ENCODE measurements around the gene OTOF.

OTOF gene

DNA sequence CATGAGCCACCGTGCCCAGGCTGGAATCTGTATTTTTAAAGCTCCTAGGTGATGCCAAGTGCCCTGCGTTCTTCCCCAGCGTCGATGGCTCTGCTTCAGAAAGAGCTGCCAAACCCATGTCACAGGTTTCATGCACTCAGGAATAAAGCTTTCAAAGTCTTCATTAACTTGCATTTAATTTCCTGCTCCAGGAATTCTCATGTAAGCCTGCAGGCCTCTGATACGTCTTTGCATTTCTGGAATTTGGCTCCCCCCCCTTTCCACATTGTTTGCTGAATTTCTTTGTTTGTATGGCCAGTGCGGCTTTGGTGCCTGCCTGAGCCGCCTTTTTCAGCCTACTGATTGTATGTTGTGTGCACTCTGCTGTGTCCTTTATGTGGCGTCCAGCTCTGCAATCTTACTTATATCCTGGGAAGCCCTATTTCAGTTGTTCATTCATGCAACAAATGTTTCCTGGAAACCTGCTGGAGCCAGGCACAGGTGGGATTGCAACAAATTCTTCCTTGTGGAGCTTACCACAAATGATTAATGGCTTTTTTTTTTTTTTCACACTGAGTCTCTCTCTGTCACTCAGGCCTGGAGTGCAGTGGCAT is 17.9 kb upstream of the OTOF start:
- DNase-seq, result no peak

GRCh38 chr2:26494891-26495290 is 17.0 kb upstream of the OTOF start:
- DNase-seq, result no peak

- DNase-seq, result no peak
These were observed 16.3 kb upstream of the OTOF start for GRCh38 chr2:26494199-26494598.

GRCh38 chr2:26493566-26493965 is 15.6 kb upstream of the OTOF start:
- DNase-seq, result no peak

- DNase-seq, result no peak
These were observed 15.0 kb upstream of the OTOF start for GRCh38 chr2:26492749-26493515.

- DNase-seq, result no peak
These were observed 13.7 kb upstream of the OTOF start for GRCh38 chr2:26491563-26492167.

DNA sequence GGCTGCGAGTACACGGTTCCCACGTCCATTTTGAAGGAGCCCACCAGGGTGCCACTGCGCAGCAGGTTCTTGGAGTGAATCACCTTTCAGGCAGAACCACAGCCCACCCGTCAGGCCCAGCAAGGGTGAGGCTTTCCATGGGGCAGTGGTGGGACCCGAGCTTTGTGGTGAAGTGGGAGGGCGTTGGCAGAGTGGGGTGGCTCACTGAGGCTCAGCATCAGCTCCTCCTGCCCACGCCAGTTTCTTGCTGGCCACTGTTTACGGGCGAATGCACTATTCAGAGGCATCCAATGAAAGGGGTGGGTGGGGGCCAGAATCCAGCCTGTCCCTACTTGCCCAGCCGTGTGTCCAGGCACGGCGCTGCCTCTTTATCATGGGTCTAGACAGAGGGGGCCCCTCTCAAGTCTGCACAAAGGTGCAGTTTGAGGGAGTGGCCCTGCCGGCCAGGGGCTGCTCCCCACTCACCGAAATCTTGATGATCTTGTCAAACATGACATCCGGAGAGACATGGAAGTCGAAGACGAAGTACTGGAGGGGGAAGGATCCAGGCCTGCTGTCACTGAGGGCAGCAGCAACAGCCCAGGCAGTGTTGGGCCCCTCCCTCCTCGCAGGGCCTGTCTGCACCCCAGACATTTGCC is 11.4 kb upstream of the OTOF start:
- DNase-seq, result no peak

DNA sequence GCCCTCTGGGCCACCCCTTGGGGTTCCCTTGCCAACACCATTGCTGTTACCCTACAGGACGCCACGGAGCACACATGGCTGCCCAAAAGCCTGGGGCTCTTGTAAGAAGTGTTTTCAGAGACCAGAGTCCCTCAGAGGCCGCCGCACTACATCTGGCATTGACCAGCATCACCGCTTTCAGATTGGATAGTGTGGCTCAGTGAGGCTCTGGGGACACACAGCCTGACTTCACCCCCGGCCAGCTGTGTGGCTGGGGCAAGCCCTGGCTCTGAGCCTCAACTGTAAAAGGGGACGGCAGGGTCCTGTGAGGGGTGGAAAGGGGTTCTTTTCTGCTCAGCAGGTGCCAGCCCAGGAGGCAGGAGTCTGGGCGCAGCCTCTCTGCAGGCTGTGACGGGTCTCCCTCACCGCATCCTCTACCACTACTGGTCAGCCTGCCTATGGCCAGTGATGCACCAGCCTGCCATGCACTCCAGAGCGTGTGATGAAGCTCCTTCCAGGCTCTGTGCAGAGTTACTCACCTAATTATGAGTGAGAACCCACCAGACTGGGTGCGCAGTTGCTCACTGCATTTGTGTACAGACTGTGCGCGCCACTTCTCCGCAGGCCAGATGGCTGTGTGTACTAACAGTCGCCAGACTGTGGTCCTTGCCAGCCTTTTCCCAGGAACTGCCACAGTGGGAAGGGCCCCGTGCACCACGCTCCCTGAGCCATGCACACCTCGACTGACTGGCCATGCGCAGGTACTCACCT is 10.7 kb upstream of the OTOF start:
- no peak for DNase-seq

DNA sequence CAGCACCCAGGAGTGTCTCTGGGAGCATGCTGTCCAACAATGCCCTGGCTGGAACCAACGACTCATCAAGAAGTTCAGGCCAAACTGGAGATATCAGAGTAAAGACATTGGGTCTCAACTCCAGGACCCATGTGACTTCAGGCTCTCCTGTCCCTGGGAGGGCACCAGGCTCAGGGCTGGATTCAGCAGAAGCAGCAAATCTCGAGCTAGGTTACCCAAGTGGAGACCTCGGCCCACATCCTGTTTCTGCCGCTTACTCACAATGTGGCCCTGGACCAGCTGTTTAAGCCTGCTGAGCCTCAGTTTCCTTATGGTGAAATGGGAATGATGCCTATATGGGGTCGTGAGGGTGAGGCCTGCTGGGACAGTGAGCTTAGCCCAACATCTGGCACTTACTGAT is 9.3 kb upstream of the OTOF start:
- DNase-seq, result no peak

DNA sequence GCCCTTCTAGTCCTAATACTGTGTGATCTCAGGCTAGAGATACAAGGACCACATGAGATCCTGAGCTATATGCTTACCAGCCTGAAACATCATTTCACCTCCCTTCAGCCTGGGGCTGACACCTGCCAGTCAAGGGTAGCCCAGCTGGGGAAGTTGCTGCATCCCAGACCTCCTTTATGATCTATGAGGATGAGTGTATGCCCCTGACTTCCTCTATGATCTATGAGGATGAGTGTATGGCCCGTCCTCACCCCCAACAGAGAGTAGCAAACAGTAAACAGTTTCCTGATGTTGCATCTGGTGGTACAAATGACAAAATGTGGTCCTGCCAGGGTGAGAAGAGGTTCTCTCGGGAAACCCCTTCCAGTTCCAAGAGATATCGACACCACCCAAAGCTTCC is 8.9 kb upstream of the OTOF start:
- no peak for DNase-seq

DNA sequence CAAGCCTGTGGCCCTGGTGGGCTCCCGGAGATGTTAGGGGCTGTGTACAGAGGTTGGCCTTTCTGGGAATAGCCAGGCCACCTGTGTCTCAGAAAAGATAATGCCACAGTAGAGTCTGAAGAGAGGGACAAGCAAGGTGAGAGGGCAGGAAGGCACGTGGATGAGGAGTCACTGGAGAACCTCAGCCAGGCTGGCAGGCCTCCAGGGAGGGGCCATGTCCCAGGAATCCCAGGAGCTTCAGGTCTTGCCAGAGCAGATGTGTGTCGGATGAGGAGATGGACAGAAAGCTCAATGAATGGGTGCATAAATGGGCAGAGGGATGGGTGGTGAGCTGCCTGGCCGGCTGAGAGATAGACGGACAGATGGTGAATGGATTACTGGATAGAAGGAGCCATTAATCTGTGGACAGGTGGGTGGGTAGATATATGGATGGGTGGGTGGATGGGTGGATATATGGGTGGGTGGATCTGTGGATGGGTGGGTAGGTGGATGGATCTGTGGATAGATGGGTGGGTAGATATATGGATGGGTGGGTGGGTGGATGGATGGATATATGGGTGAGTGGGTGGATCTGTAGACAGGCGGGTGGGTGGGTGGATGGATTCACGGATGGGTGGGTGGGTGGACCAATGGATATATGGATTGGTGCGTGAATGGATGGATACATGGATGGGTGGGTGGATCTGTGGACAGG is 7.9 kb upstream of the OTOF start:
- DNase-seq, result no peak

- no peak for DNase-seq
These were observed 7.2 kb upstream of the OTOF start for GRCh38 chr2:26485099-26485498.

DNA sequence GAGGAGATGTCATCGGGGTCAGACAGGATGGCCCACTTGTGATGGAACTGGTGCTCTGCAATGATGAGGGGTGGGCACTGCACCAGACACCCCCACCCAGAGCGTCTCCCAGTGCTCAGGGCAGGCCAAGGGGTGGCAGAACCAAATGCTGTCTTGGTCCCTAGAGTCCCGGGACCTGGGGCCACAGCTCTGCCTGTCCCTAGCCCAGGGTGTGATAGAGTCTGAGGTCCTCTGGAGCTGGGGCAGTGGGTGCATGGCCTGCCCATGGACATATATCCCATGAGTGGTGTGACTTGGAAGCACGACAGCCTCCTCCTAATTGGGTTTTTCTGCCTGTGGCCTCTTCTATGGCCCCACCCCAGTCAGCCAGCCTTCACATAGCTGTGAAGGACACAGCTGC is 6.7 kb upstream of the OTOF start:
- DNase-seq, result no peak

DNA sequence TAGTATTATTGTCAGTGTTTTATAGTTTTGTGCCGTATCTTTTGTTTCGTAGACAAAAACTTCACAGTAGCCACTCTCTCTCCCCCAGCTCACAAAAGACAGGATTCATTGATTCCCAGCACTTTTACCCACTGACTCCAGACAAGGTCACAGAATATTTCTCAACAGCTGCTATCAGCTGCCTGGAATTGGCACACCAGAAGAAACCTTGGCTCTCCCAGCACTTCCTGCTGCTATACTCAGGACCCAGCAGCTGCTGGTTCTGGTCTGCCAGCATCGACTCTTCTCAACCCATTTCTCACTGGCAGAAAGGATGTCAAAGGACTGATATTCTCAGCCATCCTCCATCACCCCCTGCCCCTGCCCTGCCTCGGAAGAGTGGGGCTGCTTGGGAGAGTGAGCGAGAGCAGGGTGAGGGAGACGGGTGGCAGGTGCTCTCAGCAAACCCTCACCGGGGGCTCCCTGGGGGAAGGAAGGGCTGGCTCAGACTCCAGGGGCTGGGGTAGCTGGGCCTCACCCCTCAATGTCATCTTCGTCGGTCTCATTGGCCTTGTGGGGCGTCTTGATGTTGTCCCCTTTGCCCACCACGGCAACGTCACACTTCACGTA is 6.1 kb upstream of the OTOF start:
- DNase-seq, result no peak

DNA sequence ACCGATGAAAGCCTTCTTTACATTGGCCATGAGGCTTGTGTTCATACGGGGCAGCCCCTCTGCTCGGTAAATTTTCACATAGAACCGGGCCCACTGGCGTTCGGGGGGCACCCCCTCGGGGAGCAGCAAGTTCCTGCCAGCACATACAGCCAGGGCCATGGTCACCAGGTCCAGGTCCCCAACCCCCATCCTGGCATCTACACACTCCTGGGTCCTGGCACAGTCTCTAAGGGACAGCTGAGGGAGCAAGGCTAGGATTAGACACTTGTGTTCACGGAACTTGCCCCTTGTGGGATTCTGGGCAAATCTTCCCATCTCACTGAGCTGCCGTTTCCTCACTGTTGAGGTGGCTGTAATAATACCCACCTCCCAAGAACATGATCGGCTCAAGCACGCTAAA is 5.6 kb upstream of the OTOF start:
- DNase-seq, result no peak

DNA sequence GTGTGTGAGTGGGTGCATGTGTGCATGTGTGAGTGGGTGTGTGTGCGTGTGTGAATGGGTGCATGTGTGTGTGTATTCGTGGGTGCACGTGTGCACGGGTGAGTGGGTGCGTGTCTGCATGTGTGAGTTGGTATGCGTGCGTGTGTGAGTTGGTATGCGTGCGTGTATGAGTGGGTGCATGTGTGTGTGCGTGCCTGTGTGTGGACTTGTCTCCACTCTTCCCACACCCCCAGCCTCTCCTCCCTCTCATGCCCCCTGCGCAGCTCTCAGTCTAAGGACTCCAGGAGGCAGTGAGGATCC is 5.1 kb upstream of the OTOF start:
- no peak for DNase-seq

DNA sequence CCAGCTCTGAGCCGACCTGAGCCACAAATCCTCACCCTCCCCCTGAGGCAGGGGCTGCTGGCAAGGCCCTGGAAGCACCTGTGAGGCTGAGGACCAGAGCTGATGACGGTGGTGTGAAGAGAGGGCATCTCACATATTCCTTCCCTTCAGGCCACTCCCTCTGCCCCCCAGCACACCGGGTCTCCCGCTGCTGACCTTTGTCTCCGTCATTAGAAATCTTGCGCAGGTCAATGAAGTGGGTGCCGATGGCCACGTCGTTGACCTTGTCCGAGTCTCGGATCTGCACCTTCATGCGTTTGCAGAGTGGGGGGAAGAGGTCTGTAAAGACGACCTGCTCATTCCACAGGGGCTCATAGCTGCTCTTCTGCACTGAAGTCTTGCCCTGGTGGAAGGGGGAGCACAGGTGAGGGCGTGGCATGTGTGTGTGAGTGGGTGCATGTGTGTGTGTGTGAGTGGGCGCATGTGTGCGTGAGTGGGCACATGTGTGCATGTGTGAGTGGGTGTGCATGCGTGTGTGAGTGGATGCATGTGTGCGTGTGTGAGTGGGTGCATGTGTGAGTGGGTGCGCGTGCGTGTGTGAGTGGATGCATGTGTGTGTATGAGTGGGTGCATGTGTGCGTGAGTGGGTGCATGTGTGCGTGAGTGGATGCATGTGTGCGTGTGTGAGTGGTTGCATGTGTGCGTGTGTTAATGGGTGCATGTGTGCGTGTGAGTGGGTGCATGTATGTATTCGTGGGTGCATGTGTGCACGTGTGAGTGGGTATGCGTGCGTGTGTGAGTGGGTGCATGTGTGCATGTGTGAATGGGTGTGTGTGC is 4.5 kb upstream of the OTOF start:
- DNase-seq, result no peak

- DNase-seq, result no peak
These were observed 3.8 kb upstream of the OTOF start for GRCh38 chr2:26481706-26482105.

- no peak for DNase-seq
These were observed 2.9 kb upstream of the OTOF start for GRCh38 chr2:26480566-26481423.

DNA sequence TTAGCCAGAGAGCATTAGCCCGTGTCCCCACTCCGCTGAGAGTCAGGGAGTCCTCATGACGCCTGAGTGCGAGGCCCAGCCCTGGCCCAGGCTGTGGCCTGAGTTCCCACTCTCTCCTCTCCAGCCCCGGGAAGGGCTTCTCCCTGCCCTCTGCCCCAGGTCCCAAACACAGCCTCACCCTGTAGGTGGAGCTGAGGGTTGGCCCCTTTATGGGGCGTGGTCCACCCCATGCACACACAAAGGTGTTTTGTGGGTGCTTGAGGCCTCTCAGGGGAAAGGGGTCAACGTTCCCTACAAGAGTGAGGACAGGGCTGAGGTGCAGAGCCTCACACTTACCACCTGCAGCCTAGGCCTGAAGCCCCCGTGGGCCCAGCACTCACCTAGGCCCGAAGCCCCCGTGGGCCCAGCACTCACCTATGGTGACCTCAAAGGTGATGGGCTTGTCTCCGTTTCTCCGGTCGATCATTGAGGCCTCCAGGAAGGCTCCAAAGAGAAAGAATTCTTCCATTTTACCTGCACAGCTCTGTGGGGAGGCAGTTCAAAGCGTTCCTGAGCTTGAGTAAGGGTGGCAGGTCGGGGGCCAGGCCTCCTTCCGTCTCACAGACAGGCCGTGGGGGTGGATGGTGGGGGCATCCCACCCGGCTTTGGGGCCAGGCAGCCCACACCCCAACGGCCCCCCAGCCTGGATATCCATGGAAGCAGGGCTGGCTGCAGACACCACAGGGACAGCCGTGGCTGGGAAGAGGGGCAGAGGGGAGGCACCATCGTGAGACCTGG is 2.1 kb upstream of the OTOF start:
- DNase-seq, result no peak
